ENCODE measurements around the gene TKT.
A peak's percentile ranks its signal among the peaks of the same experiment; 100 is the strongest.
"Not testable (repeated sequence)": the region's sequence is repeated elsewhere in the genome, so short reads cannot be mapped to it uniquely, and the experiment has no call there.

Gene TKT

DNA sequence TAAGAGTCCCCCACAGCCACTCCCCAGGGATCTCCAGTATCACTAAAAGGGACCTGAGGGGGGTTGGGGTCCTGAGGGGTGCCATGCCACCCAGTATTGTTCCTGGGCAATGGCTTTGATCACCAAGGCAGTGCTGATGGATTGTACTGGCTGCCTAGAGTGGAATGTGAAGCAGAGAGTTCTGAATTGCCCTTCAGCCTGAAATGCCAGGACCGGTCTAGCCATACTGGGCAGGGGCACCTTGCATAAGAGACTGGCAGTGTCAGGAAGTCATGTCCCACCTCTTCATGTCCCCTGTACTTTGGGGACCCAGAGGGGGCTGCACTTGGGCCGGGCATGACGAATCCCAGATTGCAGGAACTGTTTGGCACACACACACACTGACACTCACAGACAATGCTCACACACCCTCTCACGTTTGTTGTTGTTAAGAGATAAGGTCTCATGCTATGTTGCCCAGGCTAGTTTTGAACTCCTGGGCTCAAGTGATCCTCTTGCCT, 4.5 kb upstream of the TKT start:
- DNase-seq (ENCODE audit: low spot score), result no peak

DNA sequence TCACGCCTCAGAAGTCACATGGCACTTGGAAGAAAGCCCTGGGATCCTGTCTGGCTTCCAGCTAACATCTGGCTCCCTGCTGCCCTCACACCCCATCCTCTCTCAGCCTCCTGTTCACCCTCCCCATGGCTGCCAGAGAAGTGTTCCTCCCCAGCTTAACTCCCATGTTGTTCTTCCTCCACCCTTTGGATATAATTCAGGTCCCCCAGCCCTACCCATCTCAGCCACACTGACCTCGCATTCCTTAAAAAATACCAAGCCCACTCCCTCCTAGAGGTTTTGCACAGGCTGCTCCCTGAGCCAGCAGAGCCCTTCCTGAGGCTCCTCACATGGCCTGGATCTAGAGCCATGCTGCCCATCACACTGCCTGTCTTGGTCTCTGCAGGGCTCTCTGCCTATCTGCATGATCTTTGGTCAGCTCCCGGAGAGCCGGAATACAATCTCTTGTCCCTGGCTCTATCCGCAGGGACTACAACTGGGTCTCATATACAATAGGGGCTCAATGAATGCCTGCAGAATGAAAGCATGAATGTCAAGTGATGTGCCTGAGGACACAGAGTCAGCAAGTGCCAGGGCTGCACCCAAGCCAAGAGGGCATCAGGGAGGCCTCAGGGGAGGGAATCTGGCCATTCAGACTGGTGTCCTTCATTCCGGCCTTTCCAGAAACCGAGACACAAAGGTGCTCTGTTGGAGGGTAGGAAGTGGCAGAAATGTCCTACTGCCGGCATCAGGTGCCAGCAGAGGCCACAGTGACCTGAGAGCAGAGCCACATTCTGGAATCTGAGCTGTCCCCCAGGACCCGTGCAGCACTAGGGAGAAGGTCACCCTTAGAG, 3.8 kb upstream of the TKT start:
- no peak for DNase-seq (ENCODE audit: low spot score)

DNA sequence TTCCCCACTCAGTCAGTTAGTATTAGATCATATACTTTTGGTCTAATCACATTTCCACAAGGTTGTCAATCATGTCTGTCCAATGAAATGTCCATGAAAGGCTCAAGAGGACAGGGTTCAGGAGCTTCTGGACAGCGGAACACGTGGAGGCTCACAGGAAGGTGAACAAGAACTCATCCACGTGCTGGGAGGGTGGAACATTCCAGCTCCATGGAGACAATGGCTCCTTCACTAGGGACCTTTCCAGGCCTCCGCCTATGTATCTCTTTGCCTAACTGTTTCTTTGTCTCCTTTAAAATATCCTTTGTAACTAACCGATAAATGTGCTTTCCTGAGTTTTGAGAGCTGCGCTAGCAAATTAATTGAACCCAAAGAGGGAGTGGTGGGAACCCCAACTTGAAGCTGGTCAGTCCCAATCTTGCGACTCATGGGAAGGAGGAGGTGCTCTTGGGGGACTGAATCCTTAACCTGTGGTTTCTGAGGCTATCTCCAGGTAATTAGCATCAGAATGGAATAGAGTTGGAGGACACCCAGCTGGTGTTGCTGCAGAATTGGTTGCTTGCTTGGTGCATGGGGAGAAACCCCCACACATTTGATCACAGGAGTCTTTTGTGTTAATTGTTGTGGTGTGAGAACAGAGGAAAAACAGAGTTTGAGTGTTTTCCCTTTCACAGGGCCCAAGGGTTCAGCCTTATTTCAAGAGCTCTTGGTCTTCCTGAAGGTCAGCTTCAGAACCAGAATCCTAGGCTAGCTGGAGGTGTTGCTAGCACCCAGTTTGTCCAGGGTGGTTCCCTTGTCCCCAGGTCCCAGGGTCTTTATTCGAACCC, 3.0 kb upstream of the TKT start:
- no peak for DNase-seq (ENCODE audit: low spot score)

DNA sequence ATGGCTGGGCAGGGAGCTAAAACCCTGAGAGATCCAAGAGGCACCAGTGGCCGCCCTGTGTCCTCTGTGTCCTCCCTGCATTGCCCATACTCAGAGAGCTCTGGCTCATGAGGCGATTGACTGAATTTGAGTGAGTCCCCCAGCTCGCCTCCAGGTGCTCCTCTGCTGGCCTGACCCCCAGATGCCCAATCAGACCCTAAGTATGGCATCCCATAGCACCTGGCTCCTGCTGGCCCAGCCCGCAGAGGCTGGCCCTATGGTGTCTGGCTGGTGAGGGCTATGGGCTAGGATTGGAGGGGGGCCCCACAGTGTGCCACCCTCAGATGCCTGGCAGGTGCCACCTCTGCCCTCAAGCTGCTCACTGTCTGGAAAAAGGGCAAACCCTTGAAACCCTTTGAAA, 1.6 kb upstream of the TKT start:
- DNase-seq (ENCODE audit: low spot score), result no peak

DNA sequence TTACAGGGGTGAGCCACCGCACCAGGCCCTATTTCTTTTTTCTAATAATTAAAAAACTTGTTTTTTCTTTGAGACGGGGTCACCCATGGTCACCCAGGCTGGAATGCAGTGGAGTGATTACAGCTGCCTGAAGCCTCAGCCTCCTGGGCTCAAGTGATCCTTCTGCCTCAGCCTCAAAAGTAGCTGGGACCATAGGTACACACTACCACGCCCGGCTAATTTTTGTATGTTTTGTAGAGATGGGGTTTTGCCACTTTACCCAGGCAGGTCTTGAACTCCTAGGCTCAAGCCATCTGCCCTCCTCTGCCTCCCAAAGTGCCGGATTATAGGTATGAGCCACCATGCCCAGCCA, 858 bp upstream of the TKT start:
- DNase-seq (ENCODE audit: low spot score), result no peak

DNA sequence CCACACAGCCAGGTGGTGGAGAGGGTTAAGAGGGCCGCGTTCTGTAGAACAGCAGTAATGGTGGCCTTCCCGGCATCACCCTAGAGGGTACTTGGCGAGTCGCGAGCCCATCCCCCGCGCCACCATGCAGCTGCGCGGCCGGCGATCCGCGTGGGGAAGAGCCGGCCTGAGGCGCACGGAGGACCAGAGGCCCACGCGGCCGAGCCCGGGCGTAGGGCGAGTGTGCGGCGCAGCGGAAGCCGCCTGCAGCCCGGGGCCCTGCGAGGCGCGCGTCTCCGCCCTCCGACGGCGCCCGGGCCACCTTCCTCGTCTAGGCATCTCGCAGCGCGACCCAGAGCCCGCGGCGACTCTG, 423 bp downstream of the TKT start:
- no peak for DNase-seq (ENCODE audit: low spot score)

DNA sequence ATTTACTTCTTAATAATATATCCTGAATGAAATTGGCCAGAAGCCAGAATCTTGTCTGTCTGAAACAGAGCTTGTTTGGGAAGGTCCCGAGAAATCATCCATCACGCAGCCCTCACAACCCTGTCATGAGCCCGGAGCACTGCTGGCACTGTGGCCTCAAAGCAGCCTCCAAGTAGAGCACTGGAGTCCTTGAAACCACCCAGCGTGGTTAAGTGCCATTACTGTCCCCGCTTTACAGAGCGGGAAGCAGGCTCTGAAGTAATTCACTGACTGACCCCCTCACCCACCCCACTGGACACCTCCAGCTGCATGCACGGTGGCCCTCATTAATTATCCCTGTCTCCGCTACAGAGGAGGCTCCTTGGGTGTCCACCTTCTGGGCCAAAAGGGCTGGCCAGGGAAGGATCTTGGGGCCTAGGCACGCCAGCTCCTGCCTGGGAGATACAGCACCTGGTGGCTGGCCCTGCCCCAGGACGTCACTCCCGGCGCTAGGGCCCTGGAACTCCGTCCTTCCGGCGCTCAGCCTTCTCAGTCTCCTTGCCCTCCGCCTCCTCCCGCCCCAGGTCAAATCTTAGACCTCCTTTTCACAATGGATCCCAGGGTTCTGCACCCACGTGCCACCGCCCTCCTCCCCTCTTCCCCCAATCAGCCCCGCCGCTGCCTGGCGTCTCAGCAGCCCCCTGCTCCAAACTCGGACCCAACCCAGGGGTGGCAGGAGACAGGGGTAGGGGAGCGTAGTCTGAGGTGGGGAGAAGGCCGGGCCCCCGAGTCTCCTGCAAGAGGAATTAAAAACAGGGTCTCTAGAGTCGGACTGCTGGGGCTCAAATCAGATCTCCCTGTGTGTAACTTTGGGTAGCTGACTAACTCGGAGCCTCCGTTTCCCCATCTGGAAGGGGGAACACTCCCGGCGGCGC, 1.1 kb downstream of the TKT start:
- peak; percentile 47 for DNase-seq (ENCODE audit: low spot score)

DNA sequence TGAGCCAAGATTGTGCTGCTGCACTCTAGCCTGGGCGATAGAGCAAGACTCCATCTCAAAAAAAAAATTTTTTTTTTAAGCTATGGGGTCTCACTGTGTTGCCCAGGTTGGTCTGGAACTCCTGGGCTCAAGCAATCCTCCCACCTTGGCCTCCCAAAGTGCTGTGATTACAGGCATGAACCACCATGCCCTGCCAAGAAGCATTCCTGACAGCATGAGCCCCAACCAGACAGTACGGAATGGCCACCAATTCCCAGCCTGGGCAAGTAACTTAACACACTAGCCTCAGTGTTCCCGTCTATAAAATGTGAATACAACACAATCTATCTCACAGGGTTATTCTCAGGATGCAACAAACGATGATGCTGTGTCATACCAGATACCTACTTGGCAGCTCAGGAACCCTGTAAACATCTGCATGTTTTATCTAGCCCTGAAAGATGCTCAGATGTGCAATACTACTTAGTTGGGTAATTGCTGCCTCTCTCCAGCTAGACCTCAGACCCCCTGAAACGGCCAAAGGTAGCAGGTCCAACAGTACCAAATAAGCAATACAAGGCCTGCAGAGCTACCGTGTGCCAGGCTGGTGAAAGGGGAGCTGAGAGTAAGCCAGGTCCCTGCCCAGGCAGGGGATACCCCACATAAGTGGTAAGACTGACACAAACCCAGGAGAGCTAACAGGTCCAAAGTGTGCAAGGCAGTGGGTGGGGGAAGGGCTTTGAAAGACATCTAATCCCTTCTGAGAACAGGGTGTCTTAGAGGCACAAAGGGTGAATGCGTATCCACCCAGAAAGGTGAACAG, 1.9 kb downstream of the TKT start:
- DNase-seq (ENCODE audit: low spot score), result no peak

DNA sequence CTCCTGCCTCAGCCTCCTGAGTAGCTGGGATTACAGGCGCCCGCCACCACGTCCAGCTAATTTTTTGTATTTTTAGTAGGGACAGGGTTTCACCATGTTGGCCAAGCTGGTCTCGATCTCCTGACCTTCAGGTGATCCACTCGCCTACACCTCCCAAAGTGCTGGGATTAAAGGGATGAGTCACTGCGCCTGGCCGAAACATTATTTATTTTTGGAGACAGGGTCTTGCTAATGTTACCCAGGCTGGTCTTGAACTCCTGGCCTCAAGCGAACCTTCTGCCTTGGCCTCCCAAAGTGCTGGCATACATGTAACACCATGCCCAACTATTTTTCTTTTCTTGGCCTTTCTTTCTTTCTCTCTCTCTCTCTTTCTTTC, 2.9 kb downstream of the TKT start:
- DNase-seq (ENCODE audit: low spot score), result not testable (repeated sequence)

DNA sequence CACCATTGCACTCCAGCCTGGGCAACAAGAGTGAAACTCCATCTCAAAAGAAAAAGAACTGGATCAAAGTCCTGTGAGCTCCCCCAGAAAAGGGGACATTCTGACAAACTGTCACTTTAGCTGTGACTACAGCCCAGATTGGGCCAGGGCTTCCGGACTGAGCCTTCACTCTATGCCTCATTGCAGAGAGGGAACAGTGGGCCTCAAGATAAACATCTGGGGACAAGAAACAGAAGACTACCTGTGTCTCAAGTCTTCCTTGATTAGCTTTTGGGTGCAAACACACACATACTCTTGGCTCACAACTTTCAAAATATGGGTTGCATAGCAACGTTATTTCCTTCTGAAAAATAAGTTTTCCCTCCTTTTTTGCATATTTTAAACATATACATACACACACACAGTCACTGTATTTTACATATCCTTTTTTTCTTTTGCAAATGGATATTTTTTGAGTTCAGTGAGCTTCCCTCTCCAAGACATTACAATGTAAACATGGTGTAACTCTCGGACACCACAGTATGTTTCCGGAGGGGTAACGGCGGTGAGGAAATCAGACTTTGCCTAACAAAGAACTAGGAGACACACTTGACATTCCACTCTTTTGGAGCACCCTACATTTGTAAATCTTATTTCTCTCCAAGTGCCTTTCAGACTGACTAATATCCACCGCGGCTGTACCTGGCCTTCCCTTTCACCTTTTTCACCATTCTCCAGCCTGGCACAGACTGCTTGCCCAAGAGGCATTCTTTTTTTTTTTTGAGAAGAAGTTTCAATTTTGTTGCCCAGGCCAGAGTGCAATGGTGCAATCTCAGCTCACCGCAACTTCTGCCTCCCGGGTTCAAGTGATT, 3.5 kb downstream of the TKT start:
- no peak for DNase-seq (ENCODE audit: low spot score)

DNA sequence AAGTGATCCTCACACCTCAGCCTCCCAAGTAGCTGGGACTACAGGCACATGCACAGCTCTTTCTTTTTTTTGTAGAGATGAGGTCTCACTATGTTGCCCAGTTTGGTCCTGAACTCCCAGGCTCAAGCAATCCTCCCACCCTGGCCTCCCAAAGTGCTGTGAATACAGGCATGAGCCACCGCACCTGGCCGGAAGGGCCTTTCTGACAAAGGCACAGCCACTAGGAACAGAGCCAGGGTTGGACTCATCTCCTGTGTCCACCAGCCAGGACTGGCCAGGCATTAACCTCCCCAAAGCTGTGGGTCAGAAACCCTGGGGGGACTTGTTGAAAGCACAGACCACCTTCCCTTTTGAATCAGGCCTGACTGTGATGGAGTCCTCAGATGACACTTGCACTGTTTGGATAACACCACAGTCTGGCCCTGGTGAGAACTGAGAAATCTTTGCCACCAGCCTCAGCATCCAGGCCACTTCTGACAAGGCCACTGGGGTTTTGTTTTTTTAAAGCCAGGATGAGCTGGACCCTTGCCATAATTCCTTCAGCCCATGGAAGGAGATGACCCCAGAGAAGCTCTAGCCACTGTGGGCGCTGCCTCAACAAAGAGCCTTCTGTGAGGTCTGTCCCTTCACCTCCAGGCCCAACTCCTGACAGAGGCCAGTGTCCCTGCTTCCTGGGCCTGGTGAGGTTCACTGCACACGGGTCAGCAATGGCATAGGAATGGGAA, 4.8 kb downstream of the TKT start:
- DNase-seq (ENCODE audit: low spot score), result no peak

DNA sequence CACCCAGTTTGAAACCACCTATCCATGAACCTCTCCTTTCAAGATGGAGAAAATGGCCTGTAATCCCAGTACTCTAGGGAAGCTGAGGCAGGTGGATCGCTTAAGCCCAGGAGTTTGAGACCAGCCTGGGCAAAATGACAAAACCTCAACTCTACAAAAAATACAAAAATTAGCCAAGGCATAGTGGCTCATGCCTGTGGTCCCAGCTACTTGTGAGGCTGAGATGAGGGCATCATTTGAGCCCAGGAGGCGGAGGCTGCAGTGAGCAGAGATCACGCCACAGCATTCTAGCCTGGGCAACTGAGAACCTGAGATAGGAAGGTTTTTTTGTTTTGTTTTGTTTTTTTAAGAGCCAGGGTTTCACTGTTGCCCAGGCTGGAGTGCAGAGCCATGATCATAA, 5.4 kb downstream of the TKT start:
- no peak for DNase-seq (ENCODE audit: low spot score)

DNA sequence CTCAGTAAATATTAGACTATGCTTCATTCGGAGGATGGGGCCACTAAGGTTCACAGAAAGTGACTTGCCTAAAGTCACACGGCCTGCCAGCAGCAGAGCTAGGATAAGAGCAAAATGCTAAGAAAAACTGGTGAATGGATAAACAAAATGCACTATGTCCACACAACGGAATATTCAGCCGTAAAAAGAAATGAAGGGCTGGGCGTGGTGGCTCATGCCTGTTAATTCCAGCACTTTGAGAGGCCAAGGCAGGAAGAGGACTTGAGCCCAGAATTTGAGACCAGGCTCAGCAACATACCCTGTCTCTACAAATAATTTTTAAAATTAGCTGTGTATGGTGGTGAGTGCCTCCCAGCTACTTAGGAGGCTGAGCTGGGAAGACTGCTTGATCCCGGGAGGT, 7.7 kb downstream of the TKT start:
- DNase-seq (ENCODE audit: low spot score), result no peak

DNA sequence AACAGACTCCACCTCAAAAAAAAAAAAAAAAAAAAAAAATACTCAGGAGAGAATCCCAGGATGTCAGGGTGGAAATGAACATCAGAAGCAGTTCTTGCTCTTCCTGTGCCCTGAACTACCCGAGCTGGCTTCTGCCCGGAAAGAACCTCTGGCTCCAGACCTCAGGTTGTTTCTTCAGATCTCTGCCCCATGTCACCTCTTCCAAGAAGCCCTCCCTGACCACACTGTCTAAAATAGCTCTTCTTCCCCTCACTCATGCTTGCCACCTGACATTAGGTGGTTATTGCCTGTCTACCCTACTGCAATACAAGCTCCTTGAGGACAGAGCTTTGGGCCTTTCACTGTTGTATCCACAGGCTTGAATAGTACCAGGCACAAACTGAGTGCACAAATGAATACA, 8.2 kb downstream of the TKT start:
- DNase-seq (ENCODE audit: low spot score), result no peak

DNA sequence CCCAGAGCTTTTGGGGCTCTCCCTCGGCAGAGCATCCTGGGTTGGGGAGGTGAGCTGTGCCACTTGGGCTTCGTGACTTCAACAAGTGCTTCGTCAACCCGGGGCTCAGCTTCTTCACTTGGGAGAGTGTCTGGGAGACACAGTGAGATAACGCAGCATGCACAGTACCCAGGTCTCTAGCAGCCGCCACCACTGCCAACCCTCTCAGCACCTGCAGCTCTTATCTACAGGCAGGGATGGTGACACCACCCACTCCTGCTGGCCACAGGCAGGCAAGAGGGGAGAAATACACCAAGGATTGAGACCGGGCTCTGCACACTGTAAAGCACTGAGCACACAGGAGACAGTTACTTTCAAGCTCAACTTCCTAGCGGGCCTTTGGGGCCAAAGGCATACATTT, 11.6 kb downstream of the TKT start:
- no peak for DNase-seq (ENCODE audit: low spot score)

DNA sequence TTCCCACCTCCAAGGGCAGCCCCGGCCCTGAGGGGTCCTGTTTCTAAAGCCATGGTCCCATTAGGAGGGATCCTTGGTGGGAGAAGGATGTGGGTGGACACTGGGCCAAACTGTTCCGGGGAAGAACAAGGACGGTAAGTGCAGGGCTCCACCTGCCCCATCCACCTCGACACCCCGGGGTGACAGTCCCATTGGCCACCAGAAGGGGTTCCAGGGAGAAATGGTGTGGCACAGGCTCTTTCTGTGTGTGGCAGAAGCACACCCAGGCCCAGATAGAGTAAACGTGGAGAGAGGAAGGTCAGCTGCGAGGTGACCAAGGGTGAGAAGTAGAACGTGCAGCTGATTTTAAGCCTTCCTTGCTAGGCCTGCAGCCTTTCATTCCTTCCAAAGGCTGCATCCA, 12.0 kb downstream of the TKT start:
- no peak for DNase-seq (ENCODE audit: low spot score)

DNA sequence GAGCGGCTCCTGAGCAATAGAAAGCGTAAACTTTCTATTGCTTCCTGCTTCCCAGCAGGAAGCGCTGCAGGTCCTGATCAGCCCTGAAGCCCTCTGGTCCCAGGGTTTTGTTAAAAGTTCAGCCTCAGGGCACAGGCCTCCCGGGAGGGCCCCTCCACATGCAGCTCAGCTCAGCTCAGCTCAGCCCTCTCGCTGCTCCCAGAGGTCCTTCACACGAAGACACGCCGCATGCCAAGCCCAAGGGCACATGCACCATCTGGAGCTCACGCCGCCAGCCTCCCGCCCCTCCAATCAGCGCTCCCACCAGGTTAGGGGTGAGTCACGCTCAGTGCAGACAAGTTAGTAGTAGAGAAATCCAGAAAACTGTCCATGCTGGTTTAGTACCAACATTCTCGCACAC, 12.7 kb downstream of the TKT start:
- no peak for DNase-seq (ENCODE audit: low spot score)

DNA sequence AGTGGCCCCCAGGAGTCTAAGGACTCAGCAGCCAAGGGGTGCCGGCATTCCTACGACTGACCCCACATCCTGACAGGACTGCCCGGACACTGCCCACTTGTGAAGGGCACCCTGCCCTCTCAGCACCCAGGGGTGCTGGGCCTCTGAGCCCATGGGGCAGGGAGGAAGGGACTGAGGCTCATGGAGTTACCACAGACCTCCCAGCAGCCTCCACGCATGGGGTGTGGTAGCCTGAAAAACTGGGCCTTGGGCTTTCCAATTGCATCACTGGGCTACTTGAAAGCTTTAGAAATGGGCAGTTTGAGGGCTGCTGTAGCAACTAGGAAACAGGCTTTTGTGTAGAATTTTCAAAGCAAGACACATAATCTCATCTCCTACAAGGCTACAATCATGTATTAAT, 13.2 kb downstream of the TKT start:
- DNase-seq (ENCODE audit: low spot score), result no peak

DNA sequence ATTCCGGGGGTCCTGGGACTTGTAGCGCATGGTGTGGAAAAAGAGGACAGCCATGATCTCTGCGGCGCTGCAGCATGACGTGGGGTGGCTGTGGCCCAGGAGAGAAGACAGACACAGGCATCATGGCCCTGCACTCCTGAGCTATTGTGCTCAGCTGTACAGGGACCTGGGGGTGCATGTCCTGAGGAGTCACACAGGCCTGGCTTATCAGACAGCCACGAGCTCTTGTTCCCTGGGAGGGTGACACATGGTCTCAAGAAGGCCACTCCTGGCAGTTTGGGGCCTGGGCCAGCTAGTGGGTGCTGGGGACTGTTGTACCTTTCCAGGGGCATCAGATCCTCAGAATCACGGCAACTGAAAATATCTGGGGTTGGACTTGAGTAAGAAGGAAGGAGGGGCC, 13.7 kb downstream of the TKT start:
- DNase-seq (ENCODE audit: low spot score), result no peak
